CD4-positive, alpha-beta T cell treated with Interleukin-4 for 1 hour (primary cell): ENCODE data around the gene MACROD1.

ENCODE experiments used
- DNase-seq, 2 donors: peaks; one replicate each; pipeline ENCODE4 v3.0.0-alpha.2; 2020 to 2022

MACROD1 gene

DNA sequence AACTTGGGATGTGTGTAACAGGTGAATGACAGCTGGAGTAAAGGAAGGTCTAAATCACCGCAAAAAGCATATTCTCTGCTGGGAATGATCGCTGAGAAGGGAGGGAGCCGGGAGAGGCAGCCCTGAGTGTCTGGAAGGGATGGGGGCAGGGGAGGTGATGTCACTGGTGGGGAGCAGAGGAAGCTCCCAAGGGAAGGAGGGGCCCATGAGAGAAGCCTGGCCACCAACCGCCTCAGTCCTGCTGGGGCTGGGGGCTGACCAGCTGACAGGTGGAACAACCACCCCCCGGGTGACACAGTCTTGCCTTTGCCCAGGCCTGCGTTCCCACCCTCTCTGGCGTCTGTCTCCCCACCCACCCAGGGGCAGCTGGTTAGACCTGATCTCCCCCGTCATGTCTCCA is 136.1 kb downstream of the MACROD1 start:
- DNase-seq: no peak

DNA sequence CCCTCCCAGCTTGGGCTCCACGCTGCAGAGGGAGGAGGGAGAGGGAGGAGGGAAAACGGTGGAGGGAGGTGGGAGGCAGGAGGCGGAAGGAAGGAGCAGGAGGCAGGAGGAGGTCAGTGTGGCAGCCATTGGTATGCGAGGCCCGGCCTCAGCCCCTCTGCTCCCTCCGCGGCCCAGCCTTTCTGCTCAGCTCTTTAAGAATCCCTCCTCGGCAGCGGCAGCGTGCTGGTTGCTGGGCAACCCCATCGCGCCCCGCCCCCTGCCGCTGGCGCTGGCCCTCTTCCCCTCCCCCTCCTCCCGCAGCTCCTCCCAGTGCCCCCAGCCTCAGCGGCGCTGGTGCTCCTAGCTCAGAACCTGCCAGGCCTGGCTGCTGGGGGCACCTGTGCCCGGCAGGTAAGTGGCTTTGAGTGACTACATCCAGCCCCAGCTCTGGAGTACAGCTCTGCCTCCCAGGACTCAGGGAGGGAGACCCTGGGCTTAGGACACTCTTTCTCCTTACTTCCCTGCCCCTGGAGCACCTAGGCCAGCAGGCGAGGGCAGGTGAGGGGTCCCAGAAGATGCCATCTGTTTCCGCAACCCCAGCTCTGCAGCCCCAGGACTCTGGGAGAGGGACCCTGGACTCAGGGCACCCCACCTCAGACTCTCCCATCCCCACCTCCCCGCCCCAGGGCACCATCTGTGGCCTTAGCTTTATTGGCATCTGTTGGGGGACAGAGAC is 137.4 kb downstream of the MACROD1 start:
- no peak for DNase-seq

GRCh38 chr11:64027651-64028397 is 138.1 kb downstream of the MACROD1 start:
- DNase-seq: no peak

DNA sequence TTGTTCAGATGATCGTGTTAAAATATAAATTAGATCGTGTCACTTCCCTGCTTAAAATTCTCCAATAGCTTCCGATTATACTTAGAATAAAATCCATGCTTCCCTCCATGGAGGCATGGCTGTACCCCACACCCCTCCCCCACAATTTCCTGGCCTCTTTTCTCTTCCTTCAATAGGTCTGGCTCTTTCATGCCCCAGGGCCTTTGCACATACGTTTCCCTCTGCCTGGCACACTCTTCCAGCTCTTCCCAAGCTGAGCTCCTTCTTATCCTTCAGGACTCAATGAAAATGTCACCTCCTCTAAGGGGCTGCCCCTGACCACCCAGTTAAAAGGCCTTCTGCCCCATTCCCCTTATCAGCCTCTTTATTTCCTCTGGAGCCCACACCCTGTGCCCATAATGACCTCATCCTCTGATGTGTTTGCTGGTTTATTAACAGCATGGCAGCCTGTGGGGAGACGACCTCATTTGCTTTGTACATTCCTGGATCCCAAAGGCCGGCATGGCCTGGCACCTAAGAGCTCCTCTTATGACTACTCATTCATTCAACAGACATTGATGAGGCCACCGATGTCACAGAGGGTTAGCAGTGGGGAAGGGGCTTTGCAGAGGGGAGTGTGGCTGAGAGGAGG is 139.2 kb downstream of the MACROD1 start:
- DNase-seq: no peak

DNA sequence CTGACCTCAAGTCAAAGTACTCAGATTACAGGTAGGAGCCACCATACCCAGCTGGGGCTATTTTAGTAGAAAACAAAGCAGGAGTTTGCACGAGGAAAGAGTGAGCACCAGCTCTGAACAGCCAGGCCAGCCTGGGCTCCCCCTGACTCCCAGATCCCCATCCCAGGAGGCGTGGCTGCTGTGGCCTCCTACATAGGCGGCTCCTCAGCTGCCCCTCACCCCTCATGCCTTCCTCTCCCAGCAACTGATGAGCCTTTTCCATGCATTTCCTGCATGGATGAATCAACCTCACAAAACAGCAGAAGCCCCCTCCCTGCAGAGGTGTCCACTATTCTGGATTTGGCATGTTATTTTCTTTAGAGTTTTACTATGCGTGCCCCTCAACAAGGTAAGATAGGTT is 140.7 kb downstream of the MACROD1 start:
- no peak for DNase-seq

DNA sequence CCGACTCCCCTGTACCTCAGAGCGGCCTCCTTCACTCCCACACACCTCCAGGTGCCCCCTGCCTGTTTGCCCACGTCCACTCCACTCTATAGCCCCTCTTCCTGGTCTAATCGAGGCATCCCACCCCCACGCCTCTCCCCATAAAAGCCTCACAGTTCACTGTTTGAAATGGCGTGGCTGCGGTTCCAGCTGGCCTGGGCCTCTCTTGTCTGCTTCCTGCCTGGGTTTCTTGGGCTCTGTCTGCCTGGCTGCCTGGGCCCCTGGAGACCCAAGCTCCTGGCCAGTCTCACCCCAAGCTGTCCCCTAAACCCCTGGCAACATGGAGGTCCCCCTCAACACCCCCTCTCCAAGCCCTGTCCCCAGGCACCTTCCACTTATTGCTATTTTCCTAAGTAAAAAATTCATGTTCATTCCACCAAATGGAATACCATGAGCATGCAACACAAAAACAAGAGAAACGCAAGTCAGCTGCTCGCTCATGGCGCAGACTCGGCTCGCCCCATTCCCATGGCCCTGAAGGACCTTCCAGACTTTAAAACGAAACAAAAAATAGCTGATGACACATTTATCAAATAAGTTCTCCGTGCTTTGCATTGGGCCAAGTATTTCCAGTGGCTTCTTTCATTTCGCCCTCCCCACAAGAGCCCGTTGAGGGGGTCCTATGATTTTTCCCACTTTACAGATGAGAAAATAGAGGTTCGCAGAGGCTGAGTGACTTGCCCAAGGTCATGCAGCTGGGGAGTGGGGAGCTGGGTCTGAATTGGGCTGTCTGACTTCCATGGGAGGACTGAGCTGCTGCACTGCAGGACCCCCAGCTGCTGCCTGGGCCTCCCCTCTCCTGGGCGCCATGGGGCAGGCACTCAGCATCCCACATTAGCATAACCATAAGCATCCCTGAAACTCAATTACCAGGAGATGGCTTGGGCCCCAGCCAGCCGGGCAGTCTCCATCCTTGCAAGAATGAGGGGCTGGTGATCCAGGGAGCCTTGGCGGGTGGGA is 141.9 kb downstream of the MACROD1 start:
- no peak for DNase-seq

DNA sequence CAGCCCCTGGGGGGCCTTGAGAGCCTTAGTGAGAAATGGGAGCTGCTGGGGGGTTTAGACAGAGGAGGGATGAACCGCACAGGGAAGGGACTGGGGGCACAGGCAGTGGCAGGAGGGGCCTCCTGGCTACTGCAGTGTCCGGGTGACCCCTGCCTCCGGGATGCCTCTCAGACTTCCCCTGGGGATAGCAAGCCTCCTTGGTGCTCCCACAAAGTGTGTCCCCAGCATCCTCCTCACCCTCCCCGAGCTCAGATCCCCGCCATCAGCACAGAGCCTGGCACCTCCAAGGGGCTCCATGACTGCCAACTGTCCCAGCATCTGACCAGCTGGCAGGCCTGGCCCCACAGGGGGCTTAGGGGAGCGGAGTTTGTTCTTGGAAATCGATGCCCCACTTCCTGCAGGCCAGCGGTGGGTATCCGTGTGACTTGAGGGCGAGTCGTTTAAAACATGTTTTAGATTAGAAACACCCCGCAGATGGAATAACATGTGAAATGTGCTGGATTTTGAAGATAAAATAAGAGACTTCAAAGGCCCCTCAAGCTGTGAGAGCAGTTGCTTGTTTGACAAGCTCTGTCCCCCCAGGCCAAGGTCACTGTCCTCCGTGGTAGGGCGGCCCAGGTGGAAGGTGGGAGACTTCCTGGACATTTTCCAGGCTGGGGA is 143.7 kb downstream of the MACROD1 start:
- no peak for DNase-seq

DNA sequence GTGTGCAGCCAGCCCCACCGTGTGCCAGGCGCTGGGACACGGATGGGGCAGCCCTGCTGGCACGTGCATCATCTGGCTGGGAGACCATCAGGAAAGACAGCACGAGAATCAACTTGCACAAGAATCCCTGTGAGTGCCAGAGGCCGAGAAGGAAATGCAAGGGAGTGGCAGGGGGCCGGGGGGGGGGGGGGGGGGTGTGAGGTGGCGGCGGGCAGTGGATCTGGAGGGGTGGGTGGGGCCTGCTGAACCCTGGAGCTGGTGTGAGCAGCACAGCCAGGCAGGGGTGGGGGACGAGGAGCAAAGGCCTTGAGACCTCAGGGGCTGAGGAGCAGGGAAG is 144.2 kb downstream of the MACROD1 start:
- no peak for DNase-seq

GRCh38 chr11:64020976-64021756 is 144.7 kb downstream of the MACROD1 start:
- DNase-seq: no peak

DNA sequence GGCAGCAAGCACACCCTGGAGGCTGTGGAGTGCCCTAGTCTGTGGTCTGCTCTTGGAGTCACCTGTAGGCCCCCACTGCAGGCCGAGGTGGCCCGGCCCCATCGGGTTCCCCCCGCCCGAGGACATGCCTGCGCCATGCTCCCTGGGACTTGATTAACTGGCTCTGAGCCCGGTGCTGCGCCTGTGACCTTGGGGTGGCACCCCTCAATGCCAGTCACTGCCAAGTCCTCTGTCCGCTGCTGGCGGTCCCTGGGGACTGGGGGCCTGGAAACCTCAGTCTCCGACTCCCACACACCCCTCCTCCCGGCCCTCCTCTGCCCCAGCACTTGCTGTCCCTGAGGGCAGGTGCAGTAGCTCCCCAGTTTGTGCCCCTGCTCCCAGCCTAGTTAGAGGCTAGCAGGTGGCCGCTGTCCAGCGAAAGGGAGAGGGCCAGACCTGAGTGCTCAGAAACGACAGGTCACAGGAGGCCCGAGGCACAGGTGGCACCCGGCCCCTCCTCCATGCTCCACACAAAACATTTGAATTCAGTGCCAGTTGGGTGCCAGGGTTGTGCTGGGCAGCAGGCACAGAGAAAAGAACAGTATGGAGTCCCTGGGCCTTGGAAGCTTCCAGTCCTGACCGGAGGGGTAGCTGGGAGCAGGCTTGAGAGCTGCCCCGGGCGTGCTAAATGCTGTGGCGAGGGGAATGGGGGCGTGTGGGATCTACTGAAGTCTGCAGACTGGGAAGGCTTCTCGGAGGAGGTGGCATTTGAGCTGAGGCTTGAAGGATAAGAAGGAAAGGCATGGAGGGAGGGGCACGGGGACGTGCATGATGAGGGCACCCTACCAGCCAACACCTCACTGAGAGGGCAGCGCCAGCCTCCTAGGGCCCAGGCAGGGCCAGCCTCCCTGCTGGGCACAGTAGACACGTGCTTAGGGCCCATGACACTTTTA is 146.5 kb downstream of the MACROD1 start:
- no peak for DNase-seq

- DNase-seq: no peak
Observed at GRCh38 chr11:64018310-64018709, 147.6 kb downstream of the MACROD1 start.

- no peak for DNase-seq
Observed at GRCh38 chr11:64017945-64018224, 148.0 kb downstream of the MACROD1 start.

- no peak for DNase-seq
Observed at GRCh38 chr11:64015935-64016845, 149.7 kb downstream of the MACROD1 start.

- DNase-seq: no peak
Observed at GRCh38 chr11:64015510-64015909, 150.4 kb downstream of the MACROD1 start.

DNA sequence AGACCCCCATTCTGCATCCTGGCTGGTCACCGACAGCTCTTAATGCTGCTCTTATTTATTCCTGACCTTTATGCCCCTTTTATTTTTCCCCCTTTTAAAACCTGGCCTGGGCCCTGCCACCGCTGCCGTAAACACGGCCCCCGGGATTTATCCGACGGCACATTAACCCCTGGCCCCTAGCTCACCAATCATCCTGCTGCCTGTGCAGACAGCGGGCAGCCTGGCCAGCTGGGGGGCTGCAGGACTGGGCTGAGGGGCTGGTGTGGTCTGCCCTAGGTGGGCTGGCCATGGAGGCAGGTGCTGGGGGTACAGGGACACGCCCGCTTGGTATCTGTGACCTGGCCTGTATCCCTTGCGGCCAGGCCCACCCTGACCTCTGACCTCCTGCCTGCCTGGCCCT is 151.6 kb downstream of the MACROD1 start:
- no peak for DNase-seq

DNA sequence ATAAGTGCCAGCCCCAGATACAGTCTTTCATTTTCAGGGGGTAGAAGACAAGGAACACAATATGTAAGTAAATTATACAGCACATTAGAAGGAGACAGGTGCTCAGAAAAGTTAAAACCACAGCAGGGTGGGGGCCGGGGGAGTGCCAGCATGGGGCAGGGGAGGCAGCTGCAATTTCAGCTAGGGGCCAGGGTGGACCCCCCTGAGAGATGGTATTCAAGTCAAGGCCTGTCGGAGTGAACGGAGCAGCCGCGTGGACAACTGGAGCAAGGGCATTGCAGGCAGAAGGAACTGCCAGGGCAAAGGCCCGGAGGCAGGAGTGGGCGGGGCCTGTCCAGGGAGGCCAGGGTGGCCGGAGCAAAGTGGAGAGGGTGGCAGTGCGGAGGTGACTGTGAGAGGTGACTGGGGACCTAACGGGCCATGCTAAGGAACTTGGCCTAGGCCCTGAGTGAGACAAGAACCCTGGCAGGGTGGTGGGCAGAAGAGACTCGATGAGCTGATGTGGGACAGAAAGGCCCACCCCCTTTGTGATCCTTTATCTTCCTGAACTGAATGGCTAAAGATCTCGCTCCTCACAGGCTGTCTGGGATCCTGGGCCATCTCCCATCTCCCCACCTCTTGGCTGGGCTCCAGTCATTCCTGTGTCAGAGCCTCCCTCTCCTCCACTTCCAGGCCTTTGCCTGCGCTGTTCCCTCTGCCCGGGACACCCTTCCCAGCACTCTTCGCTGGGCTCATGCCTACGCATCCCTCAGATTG is 152.6 kb downstream of the MACROD1 start:
- DNase-seq: no peak

GRCh38 chr11:64011371-64011770 is 154.5 kb downstream of the MACROD1 start:
- DNase-seq: no peak

GRCh38 chr11:64010783-64011182 is 155.1 kb downstream of the MACROD1 start:
- no peak for DNase-seq

DNA sequence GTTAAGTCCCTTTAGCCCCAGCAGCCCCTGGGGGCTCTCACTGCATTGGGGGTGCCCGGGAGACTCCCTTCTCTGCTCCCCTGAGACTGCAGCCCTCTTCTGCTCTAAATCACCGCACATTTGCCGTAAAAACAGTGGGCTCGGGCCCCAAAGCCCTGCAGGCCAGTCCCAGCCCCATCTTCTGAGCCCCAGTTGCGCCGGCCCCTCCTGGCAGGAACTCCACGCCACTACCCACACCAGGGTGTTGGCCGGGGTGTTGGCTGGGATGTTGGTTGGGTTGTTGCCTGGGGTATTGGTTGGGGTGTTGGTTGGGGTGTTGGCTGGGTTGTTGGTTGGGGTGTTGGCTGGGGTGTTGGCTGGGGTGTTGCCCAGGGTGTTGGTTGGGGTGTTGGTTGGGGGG is 156.2 kb downstream of the MACROD1 start:
- no peak for DNase-seq
